Neural progenitor cell (in vitro differentiated cells): ENCODE results near the gene CHRD. TPM values are rescaled to one million over a fixed set of nuclear protein-coding genes. Genes with fewer than 3 reads are reported as not detected.

Experiments
- DNase-seq: peaks from one replicate; pipeline ENCODE4 v3.0.0-alpha.2; 2016; ENCODE audit warnings: low spot score
- H2AFZ ChIP-seq: fragments of 200-600 bp; sonication (generic); replicated peaks from 2 replicates; pipeline ENCODE4 v1.6.1; 2016; ENCODE audit warnings: antibody characterized with exemption
- H3F3A ChIP-seq: fragments of 200-600 bp; sonication (generic); 2 replicates; pipeline ENCODE4 v1.6.1; 2016; ENCODE audit warnings: antibody characterized with exemption, low read depth
- H3K27ac ChIP-seq: fragments of 200-600 bp; sonication (generic); 2 replicates; pipeline ENCODE4 v1.5.1; 2016; ENCODE audit warnings: mild to moderate bottlenecking
- H3K27me3 ChIP-seq: fragments of 200-600 bp; sonication (generic); 2 replicates; pipeline ENCODE4 v1.6.1; 2016; ENCODE audit warnings: mild to moderate bottlenecking, moderate library complexity
- H3K36me3 ChIP-seq: fragments of 200-600 bp; sonication (generic); 2 replicates; pipeline ENCODE4 v1.5.1; 2016
- H3K4me1 ChIP-seq: fragments of 200-600 bp; sonication (generic); 2 replicates; pipeline ENCODE4 v1.6.1; 2016; ENCODE audit warnings: mixed run types
- H3K4me2 ChIP-seq: fragments of 200-600 bp; sonication (generic); 2 replicates; pipeline ENCODE4 v1.6.1; 2016
- H3K4me3 ChIP-seq: fragments of 200-600 bp; sonication (generic); 2 replicates; pipeline ENCODE4 v1.5.1; 2016
- H3K79me2 ChIP-seq: fragments of 200-600 bp; sonication (generic); 2 replicates; pipeline ENCODE4 v1.6.1; 2016; ENCODE audit warnings: low read depth
- H3K9ac ChIP-seq: fragments of 200-600 bp; sonication (generic); 2 replicates; pipeline ENCODE4 v1.6.1; 2016
- H3K9me3 ChIP-seq: fragments of 200-600 bp; sonication (generic); 2 replicates; pipeline ENCODE4 v1.5.1; 2016; ENCODE audit warnings: low read depth
- H4K20me1 ChIP-seq: fragments of 200-600 bp; sonication (generic); 2 replicates; pipeline ENCODE4 v1.6.1; 2016; ENCODE audit warnings: low read depth
- H3K27ac Mint-ChIP-seq: 3 replicates; pipeline ENCODE4 v1.8.0; 2021; ENCODE audit warnings: mixed read lengths
- H3K27me3 Mint-ChIP-seq: 2 replicates; pipeline ENCODE4 v1.8.0; 2022; ENCODE audit warnings: low read depth, mild to moderate bottlenecking, inconsistent platforms, moderate library complexity, mixed read lengths; ENCODE audit not compliant: insufficient read depth
- H3K36me3 Mint-ChIP-seq: 3 replicates; pipeline ENCODE4 v1.8.0; 2021; ENCODE audit warnings: mixed read lengths
- H3K4me1 Mint-ChIP-seq: 3 replicates; pipeline ENCODE4 v1.8.0; 2021; ENCODE audit warnings: mixed read lengths
- H3K4me3 Mint-ChIP-seq: 3 replicates; pipeline ENCODE4 v1.8.0; 2021; ENCODE audit warnings: mild to moderate bottlenecking, moderate library complexity, mixed read lengths
- H3K9me3 Mint-ChIP-seq: 3 replicates; pipeline ENCODE4 v1.8.0; 2020; ENCODE audit warnings: mixed read lengths
- CTCF ChIP-seq: fragments of 200-600 bp; sonication (generic); IDR thresholded peaks from 2 replicates; pipeline ENCODE4 v1.5.1; 2017; ENCODE audit warnings: antibody characterized with exemption, mild to moderate bottlenecking
- EZH2 ChIP-seq: fragments of 200-600 bp; sonication (generic); IDR thresholded peaks from 2 replicates; pipeline ENCODE4 v1.6.1; 2017; ENCODE audit warnings: antibody characterized with exemption, mild to moderate bottlenecking, moderate library complexity
- EZH2phosphoT487 ChIP-seq: fragments of 200-600 bp; sonication (generic); IDR thresholded peaks from 2 replicates; pipeline ENCODE4 v1.6.1; 2017; ENCODE audit warnings: antibody characterized with exemption
- total RNA-seq: library from RNA; depleted of rRNA; stranded (reverse); fragments of >200 nt; gene quantifications from 2 replicates; pipeline ENCODE4 v1.2.3, GENCODE V29; 2015; ENCODE audit warnings: low replicate concordance

CHRD gene
- total RNA-seq, 1 donor from 2014 or later: 2.3 TPM

- Histone ChIP-seq H3K4me3 (no peak overlapping the region), H3K4me2 (no peak overlapping the region), H3K9me3 (no peaks in the 10 kb centered on the region), H3K36me3 (no peaks in the 10 kb centered on the region), H3K27ac (no peak overlapping the region), H3K9ac (no peak overlapping the region), H3K27me3 (no peaks in the 10 kb centered on the region), H2AFZ (no peak overlapping the region), H3K4me1 (no peaks in the 10 kb centered on the region), H3F3A (no peaks in the 10 kb centered on the region), H3K79me2 (no peaks in the 10 kb centered on the region), H4K20me1 (no peaks in the 10 kb centered on the region)
- no peak overlapping the region for H3K4me3 Mint-ChIP-seq
- no peaks in the 10 kb centered on the region for H3K36me3 Mint-ChIP-seq
- H3K27ac Mint-ChIP-seq: no peak overlapping the region
- peaks cover 7% of the 10 kb centered on the region for H3K4me1 Mint-ChIP-seq
- DNase-seq: peak; percentile 79
- H3K9me3 Mint-ChIP-seq: peaks cover 6% of the 10 kb centered on the region
- TF ChIP-seq CTCF (peak; percentile 85), EZH2phosphoT487 (no peak)
- H3K27me3 Mint-ChIP-seq: peaks cover 3% of the 10 kb centered on the region
These were observed 37.9 kb downstream of the CHRD start for GRCh38 chr3:184417619-184418327.

DNA sequence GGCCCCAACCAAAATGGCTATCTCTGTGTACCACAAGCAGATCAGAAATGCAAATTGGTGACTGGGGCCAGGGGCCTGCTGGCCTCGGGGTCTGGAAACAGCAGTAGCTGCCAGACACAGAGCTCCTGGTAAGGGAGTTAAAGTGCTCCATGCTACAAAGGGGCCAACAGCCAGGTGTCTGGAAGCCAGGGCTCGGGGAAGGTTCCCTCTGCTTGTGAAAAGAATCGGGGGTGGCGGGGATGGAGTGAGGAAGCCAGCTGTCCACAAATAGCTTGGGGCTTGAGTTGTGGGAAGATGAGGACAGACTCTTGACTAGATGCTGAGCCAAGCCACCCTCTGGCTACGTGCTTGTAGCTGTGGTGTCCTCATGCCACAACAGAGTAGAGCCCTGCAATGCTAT lies 39.3 kb downstream of the CHRD start:
- no peak for TF ChIP-seq CTCF
- no peak for TF ChIP-seq EZH2
- no peak for TF ChIP-seq EZH2phosphoT487
- H2AFZ ChIP-seq: no peak overlapping the region
- H3K27ac Mint-ChIP-seq: no peak overlapping the region

GRCh38 chr3:184423561-184423960 lies 43.7 kb downstream of the CHRD start:
- H3K9ac ChIP-seq: no peak overlapping the region
- no peaks in the 10 kb centered on the region for H3K9me3 ChIP-seq
- no peak overlapping the region for H2AFZ ChIP-seq
- H3K4me2 ChIP-seq: no peak overlapping the region
- DNase-seq: no peak
- H3K9me3 Mint-ChIP-seq: peaks cover 10% of the 10 kb centered on the region
- peaks cover 6% of the 10 kb centered on the region for H3K4me1 Mint-ChIP-seq
- H3K27me3 Mint-ChIP-seq: peaks cover 6% of the 10 kb centered on the region
- no peak overlapping the region for H3K4me3 Mint-ChIP-seq
- no peaks in the 10 kb centered on the region for H3K36me3 ChIP-seq
- no peaks in the 10 kb centered on the region for H3K79me2 ChIP-seq
- H3K4me3 ChIP-seq: no peak overlapping the region
- H4K20me1 ChIP-seq: no peaks in the 10 kb centered on the region
- TF ChIP-seq EZH2 (no peak), EZH2phosphoT487 (no peak), CTCF (no peak)
- no peak overlapping the region for H3K27ac Mint-ChIP-seq
- no peaks in the 10 kb centered on the region for H3F3A ChIP-seq
- H3K27ac ChIP-seq: no peak overlapping the region
- H3K27me3 ChIP-seq: no peaks in the 10 kb centered on the region
- no peaks in the 10 kb centered on the region for H3K36me3 Mint-ChIP-seq
- no peaks in the 10 kb centered on the region for H3K4me1 ChIP-seq

More for the DNA sequence above, 39.3 kb downstream of the CHRD start:
- Mint-ChIP-seq H3K4me3 (no peak overlapping the region), H3K4me1 (peaks cover 7% of the 10 kb centered on the region), H3K27me3 (no peaks in the 10 kb centered on the region), H3K36me3 (no peaks in the 10 kb centered on the region), H3K9me3 (peaks cover 7% of the 10 kb centered on the region)
- Histone ChIP-seq H3K36me3 (no peaks in the 10 kb centered on the region), H3K4me3 (no peak overlapping the region), H3K4me1 (no peaks in the 10 kb centered on the region), H3K27ac (no peak overlapping the region), H3K9me3 (no peaks in the 10 kb centered on the region), H3K9ac (no peak overlapping the region), H3K4me2 (no peak overlapping the region), H3F3A (no peaks in the 10 kb centered on the region), H3K79me2 (no peaks in the 10 kb centered on the region), H3K27me3 (no peaks in the 10 kb centered on the region), H4K20me1 (no peaks in the 10 kb centered on the region)
- DNase-seq: no peak
